ENCODE results near the gene SVOPL. TPM values are rescaled to one million over a fixed set of nuclear protein-coding genes. Genes with fewer than 3 reads are reported as not detected.
A peak's percentile ranks its signal among the peaks of the same experiment; 100 is the strongest.

Gene SVOPL
- total and polyA plus RNA-seq, 3 experiments from 2014 or later, result not detected

DNA sequence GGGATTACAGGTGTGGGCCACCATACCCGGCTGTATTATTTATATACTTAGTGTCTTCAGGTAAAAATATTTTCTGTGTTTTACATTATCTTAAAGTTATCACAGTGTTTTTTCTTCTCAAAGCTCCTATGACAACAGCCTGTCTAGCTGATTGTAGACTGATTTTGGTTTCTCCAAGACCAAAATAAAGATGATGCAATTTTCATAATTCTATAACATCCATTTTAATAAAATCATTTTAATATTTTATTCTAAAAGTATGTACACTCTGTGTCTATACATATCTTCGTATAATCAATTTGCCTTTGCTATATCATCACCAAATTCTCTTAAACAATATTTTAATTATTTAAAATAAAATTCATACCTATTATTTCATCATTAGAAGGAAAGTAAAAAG lies 132.5 kb downstream of the SVOPL start:
- no peak overlapping the region for H3K4me3 ChIP-seq (ENCODE audit: low read length)
- H3K4me1 ChIP-seq (ENCODE audit: insufficient read depth, low read length), result no peaks in the 10 kb centered on the region
- H3K27me3 ChIP-seq (ENCODE audit: insufficient read depth, low read length, poor library complexity, severe bottlenecking), result no peaks in the 10 kb centered on the region
- no peak overlapping the region for H3K4me3 Mint-ChIP-seq
- no peaks in the 10 kb centered on the region for H3K4me1 Mint-ChIP-seq
- peaks cover 10% of the 10 kb centered on the region for H3K36me3 ChIP-seq (ENCODE audit: insufficient read depth, low read length)
- H3K36me3 Mint-ChIP-seq, result peaks cover 55 to 92% (median 79%) of the 10 kb centered on the region in 3 donors
- CTCF ChIA-PET, result no interaction called here
- DNase-seq, result no peak
- H3K9me3 Mint-ChIP-seq, result peaks cover 23 to 36% (median 27%) of the 10 kb centered on the region in 5 donors
- POLR2A ChIA-PET, result no interaction called here
- H3K9me3 ChIP-seq (ENCODE audit: low read length), result peaks cover 11% of the 10 kb centered on the region
- H3K27ac Mint-ChIP-seq, result no peak overlapping the region
- H3K27ac ChIP-seq (ENCODE audit: low read depth, low read length), result no peak overlapping the region
- H3K27me3 Mint-ChIP-seq, result peaks cover 0 to 1% of the 10 kb centered on the region in 2 donors

DNA sequence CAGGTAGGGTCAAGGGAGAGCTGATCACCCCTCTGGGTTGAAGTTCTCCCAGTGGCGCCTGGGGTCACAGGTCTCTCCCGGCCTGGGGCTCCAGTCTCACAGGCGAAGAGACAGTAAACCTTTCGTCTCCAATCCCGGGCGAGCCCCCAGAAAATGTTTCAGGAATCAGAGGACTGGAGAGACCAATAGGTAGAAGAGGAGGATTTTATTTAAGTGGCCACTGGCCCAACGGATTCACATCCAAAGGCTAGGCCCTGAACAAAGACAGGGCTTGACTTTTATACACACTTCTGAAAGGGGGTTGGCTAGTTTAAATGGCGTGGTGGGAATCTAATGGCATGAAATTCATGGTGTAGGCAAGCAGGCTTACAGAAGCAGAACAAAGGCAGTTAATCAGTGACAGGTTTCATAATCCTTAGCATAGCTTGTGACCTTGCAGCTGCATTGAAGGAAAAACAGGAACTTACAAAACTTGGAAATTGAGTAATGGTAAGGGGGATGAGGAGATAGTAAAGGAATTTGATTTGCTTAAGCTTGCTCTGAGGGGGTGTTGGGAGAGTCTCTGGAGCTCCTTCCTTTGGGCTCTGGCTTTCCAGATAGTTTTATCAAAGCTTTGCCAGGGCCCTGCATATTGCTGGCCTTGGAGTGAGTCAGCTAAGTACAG lies 135.6 kb downstream of the SVOPL start:
- Histone ChIP-seq H3K9me3 (ENCODE audit: low read length) (peaks cover 14% of the 10 kb centered on the region), H3K27ac (ENCODE audit: low read depth, low read length) (no peak overlapping the region), H3K4me1 (ENCODE audit: insufficient read depth, low read length) (no peaks in the 10 kb centered on the region), H3K4me3 (ENCODE audit: low read length) (no peak overlapping the region), H3K27me3 (ENCODE audit: insufficient read depth, low read length, poor library complexity, severe bottlenecking) (no peaks in the 10 kb centered on the region), H3K36me3 (ENCODE audit: insufficient read depth, low read length) (peaks cover 24% of the 10 kb centered on the region)
- Mint-ChIP-seq H3K4me1 (peaks cover 0 to 2% (median 0%) of the 10 kb centered on the region in 3 donors), H3K9me3 (peaks cover 33 to 50% (median 40%) of the 10 kb centered on the region in 5 donors), H3K27ac (peak overlapping the region in 2 of 8 donors; percentile 43 to 61), H3K4me3 (no peak overlapping the region), H3K27me3 (peaks cover 0 to 1% of the 10 kb centered on the region in 2 donors), H3K36me3 (peaks cover 53 to 93% (median 84%) of the 10 kb centered on the region in 3 donors)
- no peak for DNase-seq
- ChIA-PET CTCF (no interaction called here), POLR2A (no interaction called here)

DNA sequence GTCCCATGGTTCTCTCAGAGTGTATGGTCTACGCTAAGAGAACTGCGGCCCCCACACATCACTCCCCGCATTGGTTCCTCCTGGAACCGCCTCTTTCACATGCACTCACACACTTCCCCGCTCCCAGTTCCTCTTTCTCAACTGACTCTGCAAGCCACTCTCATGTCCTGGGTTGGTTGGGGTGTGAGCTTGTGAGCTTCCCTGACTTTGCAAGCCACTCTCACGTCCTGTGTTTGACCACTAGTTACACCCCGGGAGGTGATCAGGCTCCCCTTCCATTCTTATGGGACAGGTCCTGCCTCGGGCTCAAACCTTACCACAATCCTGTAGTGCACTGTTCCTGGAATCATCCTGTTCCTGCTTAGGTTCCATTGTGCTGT lies 136.1 kb downstream of the SVOPL start:
- POLR2A ChIA-PET, result no interaction called here
- DNase-seq, result no peak
- peak overlapping the region in 1 of 8 donors; percentile 19 for H3K27ac Mint-ChIP-seq
- H3K4me1 Mint-ChIP-seq, result peaks cover 0 to 2% (median 0%) of the 10 kb centered on the region in 3 donors
- H3K4me1 ChIP-seq (ENCODE audit: insufficient read depth, low read length), result no peaks in the 10 kb centered on the region
- CTCF ChIA-PET, result no interaction called here
- peaks cover 28% of the 10 kb centered on the region for H3K36me3 ChIP-seq (ENCODE audit: insufficient read depth, low read length)
- H3K9me3 ChIP-seq (ENCODE audit: low read length), result peaks cover 14% of the 10 kb centered on the region
- peaks cover 52 to 93% (median 85%) of the 10 kb centered on the region in 3 donors for H3K36me3 Mint-ChIP-seq
- no peak overlapping the region for H3K4me3 Mint-ChIP-seq
- H3K4me3 ChIP-seq (ENCODE audit: low read length), result no peak overlapping the region
- H3K27me3 Mint-ChIP-seq, result peaks cover 0 to 1% of the 10 kb centered on the region in 2 donors
- peaks cover 33 to 55% (median 44%) of the 10 kb centered on the region in 5 donors for H3K9me3 Mint-ChIP-seq
- no peak overlapping the region for H3K27ac ChIP-seq (ENCODE audit: low read depth, low read length)
- H3K27me3 ChIP-seq (ENCODE audit: insufficient read depth, low read length, poor library complexity, severe bottlenecking), result no peaks in the 10 kb centered on the region

DNA sequence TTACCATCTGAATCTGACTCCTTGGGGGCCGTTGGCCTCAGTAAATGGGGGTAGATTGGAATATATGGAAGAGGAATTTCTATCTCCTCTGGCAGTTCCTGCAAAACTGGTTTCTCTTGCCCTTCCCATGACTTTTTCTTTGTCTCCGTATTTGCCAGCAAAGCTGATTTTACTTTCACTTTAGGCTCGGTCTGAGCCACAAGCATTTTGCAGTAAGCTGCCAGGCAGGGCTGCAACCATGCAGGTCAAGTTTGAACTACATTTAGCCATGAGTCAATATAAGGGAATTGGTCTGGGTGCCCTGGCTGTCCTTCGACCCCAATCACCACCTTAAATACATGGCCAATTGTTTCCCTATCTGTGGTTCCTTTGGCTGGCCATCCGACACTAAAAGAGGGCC lies 136.8 kb downstream of the SVOPL start:
- Mint-ChIP-seq H3K36me3 (peaks cover 56 to 95% (median 85%) of the 10 kb centered on the region in 3 donors), H3K4me3 (no peak overlapping the region), H3K27ac (no peak overlapping the region), H3K4me1 (peaks cover 0 to 2% (median 0%) of the 10 kb centered on the region in 3 donors), H3K9me3 (peaks cover 33 to 62% (median 44%) of the 10 kb centered on the region in 5 donors), H3K27me3 (peaks cover 0 to 1% of the 10 kb centered on the region in 2 donors)
- Histone ChIP-seq H3K9me3 (ENCODE audit: low read length) (peaks cover 14% of the 10 kb centered on the region), H3K27ac (ENCODE audit: low read depth, low read length) (no peak overlapping the region), H3K27me3 (ENCODE audit: insufficient read depth, low read length, poor library complexity, severe bottlenecking) (no peaks in the 10 kb centered on the region), H3K36me3 (ENCODE audit: insufficient read depth, low read length) (peaks cover 35% of the 10 kb centered on the region), H3K4me3 (ENCODE audit: low read length) (no peak overlapping the region), H3K4me1 (ENCODE audit: insufficient read depth, low read length) (no peaks in the 10 kb centered on the region)
- POLR2A ChIA-PET, result no interaction called here
- no peak for DNase-seq
- CTCF ChIA-PET, result no interaction called here

DNA sequence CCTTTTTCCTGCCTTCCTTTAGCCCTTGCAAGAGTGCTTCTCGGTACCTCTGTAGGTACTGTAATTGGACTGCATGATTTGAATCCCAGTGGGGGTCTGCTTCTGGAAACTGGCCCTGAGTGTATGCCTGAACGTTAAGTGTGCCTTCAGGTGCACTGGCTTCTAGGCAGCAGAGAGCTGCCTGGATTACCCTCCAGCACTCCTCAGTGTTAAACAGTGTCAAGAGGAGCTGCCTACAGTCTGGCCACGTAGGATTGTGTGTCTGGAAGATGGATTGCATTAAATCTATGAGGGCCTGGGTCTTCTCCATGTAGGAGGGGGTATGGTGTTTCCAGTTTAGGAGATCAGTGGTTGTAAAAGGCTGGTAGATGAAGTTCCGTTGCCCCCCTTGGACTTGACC lies 137.4 kb downstream of the SVOPL start:
- H3K4me1 ChIP-seq (ENCODE audit: insufficient read depth, low read length), result no peaks in the 10 kb centered on the region
- peaks cover 14% of the 10 kb centered on the region for H3K9me3 ChIP-seq (ENCODE audit: low read length)
- H3K27ac ChIP-seq (ENCODE audit: low read depth, low read length), result no peak overlapping the region
- peaks cover 40% of the 10 kb centered on the region for H3K36me3 ChIP-seq (ENCODE audit: insufficient read depth, low read length)
- ChIA-PET CTCF (no interaction called here), POLR2A (no interaction called here)
- Mint-ChIP-seq H3K9me3 (peaks cover 37 to 66% (median 48%) of the 10 kb centered on the region in 5 donors), H3K27me3 (peaks cover 0 to 1% of the 10 kb centered on the region in 2 donors), H3K27ac (peak overlapping the region in 1 of 8 donors; percentile 56), H3K4me3 (no peak overlapping the region), H3K36me3 (peaks cover 55 to 95% (median 86%) of the 10 kb centered on the region in 3 donors), H3K4me1 (peaks cover 0 to 2% (median 0%) of the 10 kb centered on the region in 3 donors)
- no peak for DNase-seq
- no peak overlapping the region for H3K4me3 ChIP-seq (ENCODE audit: low read length)
- no peaks in the 10 kb centered on the region for H3K27me3 ChIP-seq (ENCODE audit: insufficient read depth, low read length, poor library complexity, severe bottlenecking)

DNA sequence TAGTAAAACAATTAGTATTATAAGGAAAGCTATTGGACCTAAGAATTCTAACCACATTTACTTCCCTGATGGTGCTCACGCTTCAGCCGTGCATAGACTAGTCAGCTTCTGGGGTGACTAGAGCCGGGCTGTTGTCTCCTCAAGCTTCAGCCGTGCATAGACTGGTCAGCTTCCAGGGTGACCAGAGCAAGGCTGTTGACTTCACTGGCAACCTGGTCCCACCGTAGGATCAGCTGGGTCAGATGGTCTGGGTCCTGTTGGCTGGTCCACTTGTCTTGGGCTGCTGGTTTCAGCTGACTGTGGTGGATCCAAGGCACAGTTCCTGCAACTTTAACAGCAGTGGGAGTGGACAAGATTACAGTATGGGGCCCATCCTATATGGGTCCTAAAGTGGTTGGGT lies 141.7 kb downstream of the SVOPL start:
- Mint-ChIP-seq H3K9me3 (peaks cover 55 to 79% (median 58%) of the 10 kb centered on the region in 5 donors), H3K4me1 (peaks cover 0 to 2% (median 0%) of the 10 kb centered on the region in 3 donors), H3K27me3 (no peaks in the 10 kb centered on the region), H3K4me3 (no peak overlapping the region), H3K36me3 (peaks cover 69 to 97% (median 94%) of the 10 kb centered on the region in 3 donors), H3K27ac (no peak overlapping the region)
- H3K27me3 ChIP-seq (ENCODE audit: insufficient read depth, low read length, poor library complexity, severe bottlenecking), result no peaks in the 10 kb centered on the region
- no peaks in the 10 kb centered on the region for H3K4me1 ChIP-seq (ENCODE audit: insufficient read depth, low read length)
- H3K36me3 ChIP-seq (ENCODE audit: insufficient read depth, low read length), result peaks cover 63% of the 10 kb centered on the region
- peaks cover 16% of the 10 kb centered on the region for H3K9me3 ChIP-seq (ENCODE audit: low read length)
- ChIA-PET POLR2A (no interaction called here), CTCF (no interaction called here)
- H3K27ac ChIP-seq (ENCODE audit: low read depth, low read length), result no peak overlapping the region
- DNase-seq, result no peak
- H3K4me3 ChIP-seq (ENCODE audit: low read length), result no peak overlapping the region

DNA sequence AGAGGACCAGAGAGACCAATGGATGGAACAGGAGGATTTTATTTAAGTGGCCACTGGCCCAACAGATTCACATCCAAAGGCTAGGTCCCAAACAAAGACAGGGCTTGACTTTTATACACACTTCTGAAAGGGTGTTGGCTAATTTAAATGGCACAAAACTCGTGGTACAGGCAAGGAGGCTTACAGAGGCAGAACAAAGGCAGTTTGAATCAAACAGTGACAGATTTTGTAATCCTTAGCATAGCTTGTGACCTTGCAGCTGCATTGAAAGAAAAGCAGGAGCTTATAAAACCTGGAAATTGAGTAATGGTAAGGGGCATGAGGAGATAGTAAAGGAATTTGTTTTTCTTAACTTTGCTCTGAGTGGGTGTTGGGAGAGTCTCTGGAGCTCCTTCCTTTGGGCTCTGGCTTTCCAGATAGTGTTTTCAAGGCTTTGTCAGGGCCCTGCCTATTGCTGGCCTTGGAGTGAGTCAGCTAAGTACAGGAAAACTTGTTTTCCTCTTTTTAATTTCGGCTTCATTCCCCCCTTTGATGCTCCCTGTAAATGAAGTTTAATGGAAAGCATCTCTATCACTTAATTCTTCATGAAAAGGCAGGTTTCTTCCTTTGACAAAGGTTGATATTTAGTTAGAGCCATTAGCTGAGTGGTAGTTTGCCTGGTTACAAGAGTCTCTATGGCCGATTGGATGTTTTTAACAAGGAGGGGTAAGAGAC lies 144.2 kb downstream of the SVOPL start:
- Histone ChIP-seq H3K27me3 (ENCODE audit: insufficient read depth, low read length, poor library complexity, severe bottlenecking) (no peaks in the 10 kb centered on the region), H3K27ac (ENCODE audit: low read depth, low read length) (no peak overlapping the region), H3K36me3 (ENCODE audit: insufficient read depth, low read length) (peaks cover 67% of the 10 kb centered on the region), H3K4me1 (ENCODE audit: insufficient read depth, low read length) (no peaks in the 10 kb centered on the region), H3K9me3 (ENCODE audit: low read length) (peaks cover 13% of the 10 kb centered on the region), H3K4me3 (ENCODE audit: low read length) (no peak overlapping the region)
- Mint-ChIP-seq H3K27me3 (no peaks in the 10 kb centered on the region), H3K9me3 (peaks cover 41 to 80% (median 48%) of the 10 kb centered on the region in 5 donors), H3K36me3 (peaks cover 64 to 98% (median 95%) of the 10 kb centered on the region in 3 donors), H3K4me3 (no peak overlapping the region), H3K4me1 (peaks cover 0 to 1% (median 0%) of the 10 kb centered on the region in 3 donors), H3K27ac (no peak overlapping the region)
- ChIA-PET CTCF (no interaction called here), POLR2A (no interaction called here)
- no peak for DNase-seq

DNA sequence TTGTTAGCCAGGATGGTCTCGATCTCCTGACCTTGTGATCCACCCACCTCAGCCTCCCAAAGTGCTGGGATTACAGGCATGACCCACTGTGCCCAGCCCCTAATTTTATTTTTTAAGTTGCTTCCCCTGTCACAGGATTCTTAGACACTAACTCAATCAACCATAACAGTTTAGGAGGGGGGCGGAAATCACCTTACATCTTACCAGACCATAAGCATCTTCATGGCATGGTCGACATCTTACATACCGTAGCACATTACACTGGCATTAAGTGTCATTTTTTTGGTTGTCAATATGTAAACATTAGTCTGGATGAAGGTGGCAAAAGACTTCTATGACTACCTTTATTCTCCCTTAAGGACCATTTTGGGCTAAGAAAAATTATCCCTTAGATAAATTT lies 145.5 kb downstream of the SVOPL start:
- Histone ChIP-seq H3K4me1 (ENCODE audit: insufficient read depth, low read length) (no peaks in the 10 kb centered on the region), H3K9me3 (ENCODE audit: low read length) (peaks cover 13% of the 10 kb centered on the region), H3K4me3 (ENCODE audit: low read length) (no peak overlapping the region), H3K27ac (ENCODE audit: low read depth, low read length) (no peak overlapping the region), H3K27me3 (ENCODE audit: insufficient read depth, low read length, poor library complexity, severe bottlenecking) (no peaks in the 10 kb centered on the region), H3K36me3 (ENCODE audit: insufficient read depth, low read length) (peaks cover 73% of the 10 kb centered on the region)
- POLR2A ChIA-PET, result no interaction called here
- no peak overlapping the region for H3K27ac Mint-ChIP-seq
- no peak overlapping the region for H3K4me3 Mint-ChIP-seq
- peaks cover 38 to 77% (median 46%) of the 10 kb centered on the region in 5 donors for H3K9me3 Mint-ChIP-seq
- no peak for DNase-seq
- no peaks in the 10 kb centered on the region for H3K4me1 Mint-ChIP-seq
- H3K27me3 Mint-ChIP-seq, result no peaks in the 10 kb centered on the region
- CTCF ChIA-PET, result no interaction called here
- peaks cover 70 to 99% (median 96%) of the 10 kb centered on the region in 3 donors for H3K36me3 Mint-ChIP-seq

Data from CD8-positive, alpha-beta memory T cell (primary cell).